SK-N-SH (cell line): Measurements from ENCODE around the gene PRM3. TPM values are rescaled to one million over a fixed set of nuclear protein-coding genes. Genes with fewer than 3 reads are reported as not detected.

Experiments
- CTCF ChIA-PET: fragments of 300-600, 350-600 bp; formaldehyde crosslinking; extraction: SDS; loops from one replicate; lab custom pipeline; 2021; lab: Yijun Ruan, JAX
- POLR2A ChIA-PET: fragments of 350-600 bp; sonication (Branson Sonifier 250); formaldehyde crosslinking; extraction: SDS; loops from one replicate; lab custom pipeline; 2020; ENCODE audit warnings: antibody characterized with exemption, inconsistent platforms; lab: Yijun Ruan, JAX
- DNase-seq: peaks from one replicate; pipeline ENCODE4 v3.0.0; 2012
- H2AFZ ChIP-seq: fragments of 200-600 bp; sonication (generic); 2 replicates; pipeline ENCODE4 v1.8.1; 2016; ENCODE audit warnings: antibody characterized with exemption, mild to moderate bottlenecking, low read depth
- H3F3A ChIP-seq: fragments of 200-600 bp; sonication (generic); replicated peaks from 2 replicates; pipeline ENCODE3; 2016; ENCODE audit warnings: antibody characterized with exemption, mild to moderate bottlenecking; ENCODE audit not compliant: insufficient read depth
- H3K27ac ChIP-seq, 2 experiments: fragments of 200-500 bp in 1 of 2; fragments of 200-600 bp in 1 of 2; sonication (Bioruptor generic) in 1 of 2; sonication (generic), shearing (Covaris generic) in 1 of 2; 2 replicates each; pipeline versions ENCODE4 v1.5.1 to v1.6.1; 2014 to 2016; ENCODE audit warnings: low read depth in 2 of 2, inconsistent platforms in 1 of 2, low read length in 1 of 2, mild to moderate bottlenecking in 1 of 2, mixed read lengths in 1 of 2
- H3K27me3 ChIP-seq: fragments of 200-600 bp; sonication (generic), shearing (Covaris generic); 2 replicates; pipeline ENCODE4 v1.6.1; 2016; ENCODE audit warnings: mixed run types; ENCODE audit not compliant: insufficient read depth
- H3K36me3 ChIP-seq, 2 experiments: fragments of 200-500 bp in 1 of 2; fragments of 200-600 bp in 1 of 2; sonication (Bioruptor generic) in 1 of 2; sonication (generic) in 1 of 2; replicated peaks in 1 of 2; 2 replicates each; pipeline versions ENCODE3 to v1.5.1; 2014 to 2016; ENCODE audit warnings: low read length in 1 of 2, mild to moderate bottlenecking in 1 of 2; ENCODE audit not compliant: insufficient read depth in 2 of 2, control insufficient read depth in 1 of 2
- H3K4me1 ChIP-seq, 2 experiments: fragments of 200-500 bp in 1 of 2; fragments of 200-600 bp in 1 of 2; sonication (Bioruptor generic) in 1 of 2; sonication (generic), shearing (Covaris generic) in 1 of 2; 2 replicates each; pipeline versions ENCODE4 v1.5.1 to v1.6.1; 2014 to 2016; ENCODE audit warnings: low read depth in 1 of 2, low read length in 1 of 2, mixed run types in 1 of 2; ENCODE audit not compliant: insufficient read depth in 2 of 2, control insufficient read depth in 1 of 2
- H3K4me2 ChIP-seq: fragments of 200-600 bp; sonication (generic), shearing (Covaris generic); 2 replicates; pipeline ENCODE4 v1.6.1; 2017; ENCODE audit warnings: mixed run types
- H3K4me3 ChIP-seq, 2 experiments: fragments of 200-500 bp in 1 of 2; fragments of 200-600 bp in 1 of 2; sonication (Bioruptor generic) in 1 of 2; sonication (generic), shearing (Covaris generic) in 1 of 2; 2 replicates each; pipeline versions ENCODE4 v1.5.1 to v1.8.1; 2014 to 2016; ENCODE audit warnings: low read depth in 2 of 2, inconsistent platforms in 1 of 2, low read length in 1 of 2, mild to moderate bottlenecking in 1 of 2, mixed read lengths in 1 of 2, moderate library complexity in 1 of 2
- H3K79me2 ChIP-seq: fragments of 200-600 bp; sonication (generic); 2 replicates; pipeline ENCODE4 v1.8.1; 2017; ENCODE audit warnings: mild to moderate bottlenecking; ENCODE audit not compliant: insufficient read depth
- H3K9ac ChIP-seq: fragments of 200-600 bp; sonication (generic); 2 replicates; pipeline ENCODE4 v1.6.1; 2017; ENCODE audit warnings: mixed run types
- H3K9me2 ChIP-seq: fragments of 200-600 bp; sonication (generic); 2 replicates; pipeline ENCODE4 v1.6.1; 2017; ENCODE audit warnings: mixed run types
- H3K9me3 ChIP-seq: fragments of 200-600 bp; sonication (generic); 2 replicates; pipeline ENCODE4 v1.6.1; 2017; ENCODE audit warnings: mixed run types, mild to moderate bottlenecking, moderate library complexity
- H4K20me1 ChIP-seq: fragments of 200-600 bp; sonication (generic); 2 replicates; pipeline ENCODE4 v1.6.1; 2017; ENCODE audit warnings: mild to moderate bottlenecking, mixed run types; ENCODE audit not compliant: insufficient read depth
- ELF1 ChIP-seq: IDR thresholded peaks from 2 replicates; pipeline ENCODE4 v1.4.0; 2012
- EZH2phosphoT487 ChIP-seq: fragments of 200-600 bp; sonication (generic); IDR thresholded peaks from 2 replicates; pipeline ENCODE4 v1.6.1; 2017; ENCODE audit warnings: low read depth, mixed run types, mild to moderate bottlenecking, antibody characterized with exemption, moderate library complexity, borderline replicate concordance
- GABPA ChIP-seq: IDR thresholded peaks from 2 replicates; pipeline ENCODE4 v1.4.0; 2012; ENCODE audit warnings: low read depth, mild to moderate bottlenecking
- GATA2 ChIP-seq: sonication (generic); formaldehyde crosslinking; IDR thresholded peaks from 2 replicates; pipeline ENCODE4 v1.5.0; 2020; ENCODE audit warnings: mild to moderate bottlenecking, missing genetic modification reagents
- JUND ChIP-seq: IDR thresholded peaks from 2 replicates; pipeline ENCODE4 v1.4.0; 2012
- NFIC ChIP-seq: IDR thresholded peaks from 2 replicates; pipeline ENCODE4 v1.4.0; 2012; ENCODE audit warnings: borderline replicate concordance
- NRF1 ChIP-seq: IDR thresholded peaks from 2 replicates; pipeline ENCODE4 v1.6.1; 2012; ENCODE audit warnings: low read depth, mild to moderate bottlenecking, low read length
- RAD21 ChIP-seq: IDR thresholded peaks from 2 replicates; pipeline ENCODE4 v1.6.1; 2012; ENCODE audit warnings: mild to moderate bottlenecking, low read length
- TAF1 ChIP-seq: IDR thresholded peaks from 2 replicates; pipeline ENCODE4 v1.6.1; 2012; ENCODE audit warnings: low read depth, mild to moderate bottlenecking, low read length, moderate library complexity, borderline replicate concordance
- WGBS: methylation state at CpG from one replicate; pipeline ENCODE4 v1.1.6; 2017; ENCODE audit warnings: low lambda C conversion rate; 5-methylcytosine and 5-hydroxymethylcytosine counted together
- polyA plus RNA-seq, 3 experiments: library from polyadenylated mRNA; depleted of rRNA; stranded (reverse); fragments of >200 nt; gene quantifications; 2 replicates each; pipeline ENCODE4 v1.2.3, GENCODE V29; 2012
- TF ChIP-seq, protein P1 (sequence below): fragments of 150-350 bp; IDR thresholded peaks from 2 replicates; pipeline ENCODE4 v1.6.1; 2016; ENCODE audit warnings: mild to moderate bottlenecking, low read depth, low read length
- TF ChIP-seq, protein P2 (sequence below): IDR thresholded peaks from 2 replicates; pipeline ENCODE4; 2012

Gene PRM3
- polyA plus RNA-seq, 1 of the 3 experiments (the other 2 are of a cell fraction): not detected

DNA sequence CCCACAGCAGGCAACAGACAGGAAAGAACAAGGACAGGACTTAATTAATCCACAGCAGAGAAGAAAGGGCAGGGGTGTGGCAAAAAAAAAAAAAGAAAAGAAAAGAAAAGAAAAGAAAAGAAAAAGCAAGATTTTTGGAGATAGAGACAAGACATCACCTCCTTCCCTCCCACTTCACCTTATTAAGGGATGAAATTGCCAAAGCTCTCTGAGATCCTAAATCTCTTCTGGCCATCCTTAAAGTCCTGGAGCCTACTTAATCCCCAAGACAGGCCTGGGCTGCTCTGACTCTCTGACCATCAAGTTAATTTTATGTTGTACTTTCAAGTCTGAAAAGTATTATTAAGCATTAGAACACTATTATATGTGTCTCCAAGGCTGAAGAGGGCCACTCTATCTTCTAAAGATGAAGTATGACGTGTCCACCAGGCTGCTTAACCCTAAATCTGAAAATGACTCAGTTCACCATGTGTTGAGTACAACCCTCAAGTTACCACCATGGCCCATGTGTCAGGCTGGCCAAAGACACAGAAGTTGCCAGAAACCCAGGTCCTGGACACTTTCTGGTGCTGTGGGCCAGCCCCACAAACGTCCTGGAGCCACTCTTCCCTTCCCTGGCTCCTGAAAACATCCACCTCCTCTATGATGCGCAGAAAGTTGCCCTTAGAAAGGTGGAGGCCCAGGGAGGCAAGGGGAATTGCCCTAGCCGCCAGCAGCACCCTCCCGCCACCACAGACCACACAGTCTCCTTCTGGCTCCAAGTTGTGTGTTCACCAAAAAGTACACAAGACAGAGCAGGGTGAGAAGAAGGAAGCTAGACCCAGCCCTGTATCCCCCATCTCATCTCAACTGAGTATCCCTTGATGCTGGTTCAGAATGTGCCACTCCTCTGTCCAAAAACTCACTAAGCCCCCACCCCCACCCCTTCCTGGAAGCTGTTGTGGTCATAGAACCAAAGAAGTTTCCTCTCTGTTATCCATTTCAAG, 20.1 kb downstream of the PRM3 start:
- TF ChIP-seq RAD21 (no peak), GATA2 (CRISPR knock-in tag) (no peak), JUND (no peak)
- TF ChIP-seq, protein P1, sequence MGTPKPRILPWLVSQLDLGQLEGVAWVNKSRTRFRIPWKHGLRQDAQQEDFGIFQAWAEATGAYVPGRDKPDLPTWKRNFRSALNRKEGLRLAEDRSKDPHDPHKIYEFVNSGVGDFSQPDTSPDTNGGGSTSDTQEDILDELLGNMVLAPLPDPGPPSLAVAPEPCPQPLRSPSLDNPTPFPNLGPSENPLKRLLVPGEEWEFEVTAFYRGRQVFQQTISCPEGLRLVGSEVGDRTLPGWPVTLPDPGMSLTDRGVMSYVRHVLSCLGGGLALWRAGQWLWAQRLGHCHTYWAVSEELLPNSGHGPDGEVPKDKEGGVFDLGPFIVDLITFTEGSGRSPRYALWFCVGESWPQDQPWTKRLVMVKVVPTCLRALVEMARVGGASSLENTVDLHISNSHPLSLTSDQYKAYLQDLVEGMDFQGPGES: no peak
- TF ChIP-seq, all 33 proteins: peak for 0
- Histone ChIP-seq H3K79me2 (peaks cover 25% of the 10 kb centered on the region), H3K9me3 (no peaks in the 10 kb centered on the region), H3K4me1 (peaks cover 9 to 18% of the 10 kb centered on the region in 2 experiments; a peak in 3 of 4 replicates), H3F3A (peaks cover 28% of the 10 kb centered on the region), H3K9ac (no peak overlapping the region), H3K9me2 (no peaks in the 10 kb centered on the region), H3K27ac (no peak overlapping the region), H3K36me3 (peaks cover 3 to 4% of the 10 kb centered on the region in 2 experiments), H2AFZ (no peak overlapping the region), H3K27me3 (no peaks in the 10 kb centered on the region), H3K4me3 (peak overlapping the region in 1 of 2 experiments; percentile 84; a peak in 2 of 4 replicates), H3K4me2 (peak overlapping the region; percentile 83), H4K20me1 (peaks cover 32% of the 10 kb centered on the region)
- WGBS: 95% methylated on average over 5 of the region's 5 CpGs
- POLR2A ChIA-PET: no interaction called here
- no peak for DNase-seq
- CTCF ChIA-PET: interaction anchor here (1.2 to 14.4 kb wide), 2 partner anchors 11 to 285 kb away, joined by 3 to 318 read pairs; no protein-coding TSS in a partner anchor

DNA sequence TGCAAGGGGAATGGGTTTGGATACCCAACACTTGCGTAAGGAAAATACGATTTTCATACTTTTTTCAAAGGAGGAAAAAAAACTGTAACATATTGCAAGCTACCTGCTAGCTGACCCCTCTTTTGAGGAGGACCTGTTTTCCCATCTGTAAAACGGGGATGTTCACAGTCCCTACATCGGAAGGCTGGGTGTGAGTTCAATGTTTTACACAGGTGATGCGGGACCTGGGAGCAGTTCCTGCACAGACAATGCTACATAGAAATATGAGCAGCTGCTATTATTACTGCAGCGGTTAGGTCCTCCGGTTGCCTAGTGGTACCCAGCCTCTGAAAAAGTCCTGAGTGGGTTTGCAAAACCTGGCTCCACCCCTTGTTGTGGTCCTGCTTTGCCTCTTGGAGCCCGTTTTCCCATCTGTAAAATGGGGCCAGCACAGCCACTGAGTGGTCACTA, 20.9 kb downstream of the PRM3 start:
- POLR2A ChIA-PET: no interaction called here
- H3K9me2 ChIP-seq: no peaks in the 10 kb centered on the region
- peaks cover 32% of the 10 kb centered on the region for H4K20me1 ChIP-seq
- H3K79me2 ChIP-seq: peaks cover 25% of the 10 kb centered on the region
- peaks cover 9 to 17% of the 10 kb centered on the region in 2 experiments; a peak in 3 of 4 replicates for H3K4me1 ChIP-seq
- peaks cover 3 to 4% of the 10 kb centered on the region in 2 experiments for H3K36me3 ChIP-seq
- no peak overlapping the region for H3K9ac ChIP-seq
- H3K9me3 ChIP-seq: no peaks in the 10 kb centered on the region
- H3K4me3 ChIP-seq: no peak overlapping the region
- no peak overlapping the region for H3K4me2 ChIP-seq
- H2AFZ ChIP-seq: no peak overlapping the region
- WGBS: 91% methylated on average over 8 of the region's 8 CpGs
- TF ChIP-seq TAF1: no peak
- no peak for TF ChIP-seq NRF1
- no peak for TF ChIP-seq NFIC
- TF ChIP-seq ELF1: no peak
- no peak for TF ChIP-seq EZH2phosphoT487
- no peak for TF ChIP-seq GABPA
- no peak for TF ChIP-seq RAD21
- TF ChIP-seq, protein P2, sequence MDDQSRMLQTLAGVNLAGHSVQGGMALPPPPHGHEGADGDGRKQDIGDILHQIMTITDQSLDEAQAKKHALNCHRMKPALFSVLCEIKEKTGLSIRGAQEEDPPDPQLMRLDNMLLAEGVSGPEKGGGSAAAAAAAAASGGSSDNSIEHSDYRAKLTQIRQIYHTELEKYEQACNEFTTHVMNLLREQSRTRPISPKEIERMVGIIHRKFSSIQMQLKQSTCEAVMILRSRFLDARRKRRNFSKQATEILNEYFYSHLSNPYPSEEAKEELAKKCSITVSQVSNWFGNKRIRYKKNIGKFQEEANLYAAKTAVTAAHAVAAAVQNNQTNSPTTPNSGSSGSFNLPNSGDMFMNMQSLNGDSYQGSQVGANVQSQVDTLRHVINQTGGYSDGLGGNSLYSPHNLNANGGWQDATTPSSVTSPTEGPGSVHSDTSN: no peak
- H3K27me3 ChIP-seq: no peaks in the 10 kb centered on the region
- H3F3A ChIP-seq: peaks cover 28% of the 10 kb centered on the region
- H3K27ac ChIP-seq: no peak overlapping the region
- CTCF ChIA-PET: interaction anchor here (1.2 to 14.4 kb wide), 2 partner anchors 12 to 284 kb away, joined by 3 to 318 read pairs; no protein-coding TSS in a partner anchor
- no peak for DNase-seq
